HepG2 (cell line): ENCODE measurements around the gene YBX2. TPM values are rescaled to one million over a fixed set of nuclear protein-coding genes. Genes with fewer than 3 reads are reported as not detected.

Experiments
- ATAC-seq: fragments of 200-7000 bp; cut with Tn5 transposase; 3 replicates; pipeline ENCODE4 v1.9.1; 2020; ENCODE audit warnings: mild to moderate bottlenecking, moderate library complexity
- BruUV-seq: library from RNA; stranded (reverse); fragments of 400-500 nt; replicated peaks from 2 replicates; lab custom pipeline; 2021; lab: Mats Ljungman, UMichigan
- CTCF ChIA-PET: fragments of 300-600 bp; formaldehyde crosslinking; extraction: SDS; loops from one replicate; lab custom pipeline; 2021; ENCODE audit warnings: low total read pairs, inconsistent platforms, low intra/inter-chr PET ratio; lab: Yijun Ruan, JAX
- POLR2A ChIA-PET: fragments of 350-600 bp; sonication (Branson Sonifier 250); formaldehyde crosslinking; loops from one replicate; lab custom pipeline; 2020; ENCODE audit warnings: antibody characterized with exemption, inconsistent platforms; lab: Yijun Ruan, JAX
- DNase-seq: peaks from one replicate; pipeline ENCODE4 v3.0.0-alpha.2; 2015; ENCODE audit warnings: low spot score
- FAIRE-seq: peaks from 3 replicates; lab custom pipeline; 2011; peaks lifted over from hg19 to GRCh38; lab: Jason Lieb, UNC
- H2AFZ ChIP-seq: one replicate; pipeline ENCODE4 v1.6.1; 2011; ENCODE audit warnings: low read length, inconsistent platforms
- H3K27ac ChIP-seq: fragments of 300-600 bp; 3 replicates; pipeline ENCODE4 v1.8.0; 2011; ENCODE audit warnings: mixed run types, mild to moderate bottlenecking, mixed read lengths, low read length, inconsistent platforms; ENCODE audit not compliant: insufficient read depth; ENCODE audit errors: extremely low read length
- H3K27me3 ChIP-seq, 2 experiments: fragments of 200-600 bp in 1 of 2; 2 replicates in 1 of 2; 3 replicates in 1 of 2; pipeline versions ENCODE4 v1.6.0 to v1.8.0; 2011; ENCODE audit warnings: low read length in 2 of 2, mild to moderate bottlenecking in 2 of 2, moderate library complexity in 2 of 2, inconsistent platforms in 1 of 2; ENCODE audit not compliant: insufficient read depth in 2 of 2, control insufficient read depth in 1 of 2
- H3K36me3 ChIP-seq, 2 experiments: fragments of 200-600 bp in 1 of 2; replicated peaks in 1 of 2; 2 replicates in 1 of 2; 3 replicates in 1 of 2; pipeline versions ENCODE4 v1.5.1 to v1.8.0; 2011; ENCODE audit warnings: low read length in 2 of 2, inconsistent platforms in 1 of 2; ENCODE audit not compliant: insufficient read depth in 2 of 2, control insufficient read depth in 1 of 2
- H3K4me1 ChIP-seq: 2 replicates; pipeline ENCODE4 v1.5.1; 2012; ENCODE audit warnings: low read length, inconsistent platforms; ENCODE audit not compliant: insufficient read depth
- H3K4me2 ChIP-seq: 2 replicates; pipeline ENCODE4 v1.6.0; 2011; ENCODE audit warnings: low read depth, low read length, inconsistent platforms
- H3K4me3 ChIP-seq, 3 experiments: fragments of 200-600 bp in 1 of 3; sonication (generic), shearing (Covaris generic) in 1 of 3; replicated peaks in 1 of 3; 2 replicates each; pipeline ENCODE4 v1.5.1; 2011 to 2016; ENCODE audit warnings: low read length in 3 of 3, inconsistent platforms in 2 of 3, low read depth in 2 of 3, mild to moderate bottlenecking in 2 of 3, control low read depth in 1 of 3, mixed read lengths in 1 of 3; ENCODE audit not compliant: insufficient read depth in 1 of 3
- H3K79me2 ChIP-seq: one replicate; pipeline ENCODE4 v1.6.1; 2011; ENCODE audit warnings: low read length, inconsistent platforms; ENCODE audit not compliant: insufficient read depth
- H3K9ac ChIP-seq: 2 replicates; pipeline ENCODE4 v1.6.0; 2011; ENCODE audit warnings: mild to moderate bottlenecking, low read depth, low read length, inconsistent platforms; ENCODE audit not compliant: insufficient read depth
- H3K9me3 ChIP-seq: 2 replicates; pipeline ENCODE4 v1.5.1; 2012; ENCODE audit warnings: mild to moderate bottlenecking, low read length
- H4K20me1 ChIP-seq: 2 replicates; pipeline ENCODE4 v1.6.0; 2011; ENCODE audit warnings: inconsistent platforms, mild to moderate bottlenecking, low read length, moderate library complexity; ENCODE audit not compliant: insufficient read depth
- ELF4 ChIP-seq: sonication (generic); formaldehyde crosslinking; IDR thresholded peaks from 2 replicates; pipeline ENCODE4 v1.5.0; 2020; ENCODE audit warnings: missing genetic modification reagents, mild to moderate bottlenecking, moderate library complexity, borderline replicate concordance
- ETS1 ChIP-seq: sonication (generic); formaldehyde crosslinking; IDR thresholded peaks from 2 replicates; pipeline ENCODE4 v1.4.0; 2020; ENCODE audit warnings: missing genetic modification reagents
- FOXK2 ChIP-seq: fragments of 450-650 bp; IDR thresholded peaks from 2 replicates; pipeline ENCODE4 v1.6.1; 2016
- IRF2 ChIP-seq: IDR thresholded peaks from 2 replicates; pipeline ENCODE4 v1.6.1; 2018; ENCODE audit warnings: missing genetic modification reagents, missing compliant biosample characterization
- MTERF4 ChIP-seq: sonication (generic); formaldehyde crosslinking; IDR thresholded peaks from 2 replicates; pipeline ENCODE4 v1.8.0; 2023; ENCODE audit warnings: mild to moderate bottlenecking, missing genetic modification reagents
- NFE2 ChIP-seq: sonication (generic); formaldehyde crosslinking; IDR thresholded peaks from 2 replicates; pipeline ENCODE4 v1.4.0; 2020; ENCODE audit warnings: missing genetic modification reagents
- NR0B2 ChIP-seq: sonication (generic); formaldehyde crosslinking; IDR thresholded peaks from 2 replicates; pipeline ENCODE4 v1.4.0; 2020; ENCODE audit warnings: mild to moderate bottlenecking, missing genetic modification reagents
- PCBP1 ChIP-seq: fragments of 200-400 bp; formaldehyde crosslinking; IDR thresholded peaks from 2 replicates; pipeline ENCODE4 v1.6.1; 2017; ENCODE audit warnings: mild to moderate bottlenecking, low read depth, low read length, borderline replicate concordance
- SNAI1 ChIP-seq: sonication (generic); formaldehyde crosslinking; IDR thresholded peaks from 2 replicates; pipeline ENCODE4 v1.5.0; 2020; ENCODE audit warnings: mild to moderate bottlenecking, missing genetic modification reagents, borderline replicate concordance
- SRY ChIP-seq: sonication (generic); formaldehyde crosslinking; IDR thresholded peaks from 2 replicates; pipeline ENCODE4 v1.8.0; 2022; ENCODE audit warnings: mild to moderate bottlenecking, missing genetic modification reagents
- TAF1 ChIP-seq: sonication (generic); formaldehyde crosslinking; IDR thresholded peaks from 2 replicates; pipeline ENCODE4 v1.4.0; 2020; ENCODE audit warnings: missing genetic modification reagents
- THAP7 ChIP-seq: sonication (generic); formaldehyde crosslinking; IDR thresholded peaks from 2 replicates; pipeline ENCODE4 v1.8.1; 2023; ENCODE audit warnings: mild to moderate bottlenecking, missing genetic modification reagents
- ZBTB44 ChIP-seq: sonication (generic); formaldehyde crosslinking; IDR thresholded peaks from 2 replicates; pipeline ENCODE4 v1.4.0; 2020; ENCODE audit warnings: missing genetic modification reagents
- ZNF431 ChIP-seq: sonication (generic); formaldehyde crosslinking; IDR thresholded peaks from 2 replicates; pipeline ENCODE4 v1.9.0; 2022; ENCODE audit warnings: missing genetic modification reagents, low read depth, mild to moderate bottlenecking, borderline replicate concordance
- ZNF614 ChIP-seq: IDR thresholded peaks from 2 replicates; pipeline ENCODE4 v1.6.1; 2018; ENCODE audit warnings: missing biosample characterization, missing genetic modification reagents, inconsistent platforms, borderline replicate concordance
- WGBS: methylation state at CpG from one replicate; pipeline ENCODE4 v1.1.6; 2017; ENCODE audit warnings: low lambda C conversion rate; 5-methylcytosine and 5-hydroxymethylcytosine counted together
- in situ Hi-C: cut with HindIII; loops from 2 replicates; pipeline ENCODE4 v1.10.0; 2017; ENCODE audit warnings: low pct_unique_long_range_greater_than_20kb; ENCODE audit not compliant: extremely low pct_ligation_motif_present
- intact Hi-C: fragments of 100-400 bp; cut with micrococcal nuclease; formaldehyde crosslinking; loops from one replicate; pipeline ENCODE4 v1.10.0; 2022; ENCODE audit not compliant: unreplicated experiment
- polyA plus RNA-seq, 8 experiments: library from polyadenylated mRNA; depleted of rRNA in 3 of 8; stranded (reverse) in 7 of 8; unstranded in 1 of 8; fragments of >200 nt; fragmentation: Illumina TruSeq in 4 of 8; extraction: Trizol in 4 of 8; gene quantifications; 2 replicates each; pipeline versions ENCODE4 v1.2.1 to v1.2.3, GENCODE V29; 2011 to 2016; ENCODE audit warnings: low read depth in 4 of 8, missing spikeins in 1 of 8, mixed read lengths in 1 of 8; ENCODE audit not compliant: insufficient read depth in 1 of 8
- total RNA-seq, 5 experiments: library from RNA; depleted of rRNA; stranded (reverse); fragments of >200 nt; fragmentation: Illumina TruSeq; extraction: Trizol; gene quantifications; 2 replicates each; pipeline ENCODE4 v1.2.3, GENCODE V29; 2016; ENCODE audit warnings: low read depth in 1 of 5

The YBX2 gene
- total and polyA plus RNA-seq, 2 of the 13 experiments (the other 11 are each of a cell fraction or from before 2014, with no cell fraction given): 0.12 to 0.22 TPM

- TF ChIP-seq NFE2 (CRISPR knock-in tag) (no peak), THAP7 (CRISPR knock-in tag) (peak; percentile 40; the same call in 1 of the 2 replicates), ETS1 (CRISPR knock-in tag) (no peak), SRY (CRISPR knock-in tag) (no peak), FOXK2 (no peak)
Measured at GRCh38 chr17:7239091-7240027, 55.1 kb downstream of the YBX2 start, which contains the start of gene PHF23 (continued).

DNA sequence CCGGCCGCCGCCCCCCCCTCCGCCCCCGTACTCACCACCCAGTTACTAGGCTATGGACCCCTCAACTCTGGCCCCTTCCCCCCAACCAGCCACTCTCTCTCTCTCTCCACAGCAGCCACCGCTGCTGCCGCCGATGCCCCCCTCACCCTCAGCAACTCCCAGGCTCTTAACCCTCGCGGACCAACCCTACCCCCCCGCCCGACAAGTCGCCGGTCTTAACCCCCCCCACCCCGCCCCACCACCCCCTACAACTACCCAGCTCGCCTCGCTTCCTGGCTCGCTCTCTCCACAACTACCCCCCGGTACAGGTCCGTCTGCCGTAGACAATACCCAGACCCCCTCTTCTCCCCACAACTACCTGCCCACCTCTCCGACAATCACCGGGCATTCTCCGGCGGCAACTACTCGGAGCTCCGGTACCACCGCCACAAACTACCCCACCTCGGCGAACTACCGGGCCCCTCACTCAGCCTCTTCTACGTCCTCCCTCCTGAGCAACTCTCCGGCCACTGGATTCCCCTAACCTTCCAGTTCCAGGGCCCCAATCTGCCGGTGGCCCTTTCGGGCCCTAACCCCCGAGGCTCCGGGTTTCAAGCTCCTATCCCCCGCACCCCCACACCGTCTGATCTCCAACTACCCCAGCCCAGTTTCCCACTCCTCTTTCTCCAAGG is 55.9 kb downstream of the YBX2 start:
- peaks cover 50% of the 10 kb centered on the region for H3K79me2 ChIP-seq
- peaks cover 53% of the 10 kb centered on the region for H3K4me1 ChIP-seq
- no TSS peak for BruUV-seq
- WGBS: 2% methylated on average over 39 of the region's 39 CpGs
- H3K27ac ChIP-seq: peak overlapping the region; percentile 88
- 0 out of 2 replicates have a peak, but pooled peaks cover 3% of the 10 kb centered on the region for H4K20me1 ChIP-seq
- H3K4me2 ChIP-seq: peak overlapping the region; percentile 53
- no peaks in the 10 kb centered on the region; a peak in 1 of 5 replicates for H3K27me3 ChIP-seq
- ChIA-PET POLR2A (interaction anchor here (0.6 to 8.9 kb wide), 12 partner anchors 13 to 214 kb away, joined by 3 to 140 read pairs (median 6); partner anchors contain the start of genes ACADVL, ASGR1, ASGR2 and CTDNEP1), CTCF (no interaction called here)
- H3K36me3 ChIP-seq: peaks cover 10 to 24% of the 10 kb centered on the region in 2 experiments
- DNase-seq (no peak), ATAC-seq (no peak), FAIRE-seq (no peak)
- H3K9ac ChIP-seq: peak overlapping the region; percentile 96
- in situ Hi-C loops: no loop called here
- H3K4me3 ChIP-seq: peak overlapping the region; percentile 97 to 98 (median 98)
- no peaks in the 10 kb centered on the region for H3K9me3 ChIP-seq
- intact Hi-C loops: loop anchor here (10.0 kb wide), 1 partner anchor 64 kb away; the partner anchor contains the start of gene ASGR1
- H2AFZ ChIP-seq: no peak overlapping the region
- TF ChIP-seq IRF2 (CRISPR knock-in tag) (no peak), TAF1 (no peak), MTERF4 (CRISPR knock-in tag) (0 out of 2 replicates have a peak, but pooled peaks have one; percentile 30), SNAI1 (CRISPR knock-in tag) (no peak), ZNF614 (CRISPR knock-in tag) (no peak), ZNF431 (CRISPR knock-in tag) (no peak), ELF4 (no peak), ZBTB44 (CRISPR knock-in tag) (no peak), NR0B2 (CRISPR knock-in tag) (no peak), PCBP1 (no peak)
